HCT116 (cell line): Measurements from ENCODE around the gene CYP2A13. TPM values are rescaled to one million over a fixed set of nuclear protein-coding genes. Genes with fewer than 3 reads are reported as not detected.
"Not testable (repeated sequence)": the region's sequence is repeated elsewhere in the genome, so short reads cannot be mapped to it uniquely, and the experiment has no call there.

Experiments
- ATAC-seq: fragments of 200-7000 bp; cut with Tn5 transposase; 2 replicates; pipeline ENCODE4 v1.9.1; 2020; ENCODE audit warnings: mild to moderate bottlenecking, moderate library complexity
- BruUV-seq: library from RNA; stranded (reverse); fragments of 400-500 nt; replicated peaks from 2 replicates; lab custom pipeline; 2021; lab: Mats Ljungman, UMichigan
- CTCF ChIA-PET: fragments of 300-600 bp; sonication (Branson Sonifier 250); formaldehyde crosslinking; loops from one replicate; lab custom pipeline; 2021; ENCODE audit warnings: antibody characterized with exemption; lab: Charles Lee
- POLR2A ChIA-PET: fragments of 300-600, 350-600 bp; sonication (Branson Sonifier 250); formaldehyde crosslinking; loops from one replicate; lab custom pipeline; 2021; ENCODE audit warnings: antibody characterized with exemption; lab: Charles Lee
- RAD21 ChIA-PET, 2 experiments: fragments of 300-600 bp; sonication (Branson Sonifier 250); formaldehyde crosslinking; loops; one replicate each; lab custom pipeline; 2023; ENCODE audit warnings: low total read pairs in 2 of 2; ENCODE audit not compliant: uncharacterized antibody in 2 of 2, unreplicated experiment in 2 of 2, low non-redundant PET in 1 of 2; lab: Charles Lee
- DNase-seq: peaks from one replicate; pipeline ENCODE4 v3.0.0-alpha.2; 2010; ENCODE audit warnings: low read depth, low spot score
- H2AFZ ChIP-seq: fragments of 200-600 bp; shearing (Covaris generic), sonication (generic); 2 replicates; pipeline ENCODE4 v1.6.1; 2017; ENCODE audit warnings: low read depth, mixed run types, mixed read lengths, antibody characterized with exemption, low read length; ENCODE audit not compliant: poor library complexity, severe bottlenecking
- H3K27ac ChIP-seq: 2 replicates; pipeline ENCODE4 v1.5.1; 2012; ENCODE audit warnings: low read depth, low read length
- H3K27me3 ChIP-seq: fragments of 200-600 bp; sonication (generic); 2 replicates; pipeline ENCODE4 v1.6.1; 2016; ENCODE audit warnings: mixed run types, low read length, mixed read lengths; ENCODE audit not compliant: insufficient read depth
- H3K36me3 ChIP-seq, 2 experiments: fragments of 200-500 bp in 1 of 2; fragments of 200-600 bp in 1 of 2; sonication (Bioruptor generic) in 1 of 2; sonication (generic) in 1 of 2; 2 replicates each; pipeline versions ENCODE4 v1.5.1 to v1.6.1; 2014 to 2016; ENCODE audit warnings: low read length in 2 of 2, inconsistent platforms in 1 of 2, mixed read lengths in 1 of 2, mixed run types in 1 of 2; ENCODE audit not compliant: insufficient read depth in 2 of 2, control insufficient read depth in 1 of 2
- H3K4me1 ChIP-seq, 2 experiments: fragments of 200-600 bp in 1 of 2; sonication (generic) in 1 of 2; 2 replicates each; pipeline versions ENCODE4 v1.5.1 to v1.6.1; 2012 to 2017; ENCODE audit warnings: low read length in 2 of 2, inconsistent platforms in 1 of 2, mild to moderate bottlenecking in 1 of 2, mixed read lengths in 1 of 2, mixed run types in 1 of 2, moderate library complexity in 1 of 2; ENCODE audit not compliant: insufficient read depth in 2 of 2, control insufficient read depth in 1 of 2
- H3K4me2 ChIP-seq: fragments of 200-600 bp; sonication (generic); 2 replicates; pipeline ENCODE4 v1.6.1; 2017; ENCODE audit warnings: mixed run types, low read length, mixed read lengths
- H3K4me3 ChIP-seq, 2 experiments: fragments of 200-600 bp in 1 of 2; sonication (generic) in 1 of 2; replicated peaks in 1 of 2; 2 replicates each; pipeline ENCODE4 v1.5.1; 2011 to 2016; ENCODE audit warnings: low read length in 2 of 2, control low read depth in 1 of 2, low read depth in 1 of 2, mild to moderate bottlenecking in 1 of 2, mixed read lengths in 1 of 2, mixed run types in 1 of 2
- H3K79me2 ChIP-seq: fragments of 200-600 bp; sonication (generic); 2 replicates; pipeline ENCODE4 v1.6.1; 2017; ENCODE audit warnings: mild to moderate bottlenecking, mixed run types, low read length, moderate library complexity, mixed read lengths; ENCODE audit not compliant: insufficient read depth
- H3K9ac ChIP-seq: fragments of 200-600 bp; sonication (generic); 2 replicates; pipeline ENCODE4 v1.6.1; 2016; ENCODE audit warnings: low read length, mixed read lengths
- H3K9me2 ChIP-seq: fragments of 200-600 bp; sonication (generic), shearing (Covaris generic); 2 replicates; pipeline ENCODE4 v1.6.1; 2017; ENCODE audit warnings: mixed run types, mild to moderate bottlenecking, moderate library complexity; ENCODE audit not compliant: insufficient read depth
- H3K9me3 ChIP-seq, 2 experiments: fragments of 200-500 bp in 1 of 2; fragments of 200-600 bp in 1 of 2; sonication (Bioruptor generic) in 1 of 2; sonication (generic) in 1 of 2; 2 replicates each; pipeline ENCODE4 v1.6.1; 2014 to 2017; ENCODE audit warnings: low read length in 2 of 2, mixed read lengths in 2 of 2, inconsistent platforms in 1 of 2, low read depth in 1 of 2, mild to moderate bottlenecking in 1 of 2, mixed run types in 1 of 2, moderate library complexity in 1 of 2; ENCODE audit not compliant: control insufficient read depth in 1 of 2, insufficient read depth in 1 of 2
- H4K20me1 ChIP-seq: fragments of 200-600 bp; sonication (generic), shearing (Covaris generic); 2 replicates; pipeline ENCODE4 v1.6.1; 2017; ENCODE audit warnings: mixed run types, mild to moderate bottlenecking, moderate library complexity; ENCODE audit not compliant: insufficient read depth
- intact Hi-C: fragments of 100-400 bp; cut with micrococcal nuclease; formaldehyde crosslinking; loops from 2 replicates; pipeline ENCODE4 v1.10.0; 2022
- total RNA-seq: library from RNA; stranded (reverse); gene quantifications from one replicate; pipeline ENCODE4 v1.2.1, GENCODE V29; 2021; ENCODE audit not compliant: unreplicated experiment

CYP2A13 gene
- total RNA-seq, 1 experiment from 2014 or later: not detected

GRCh38 chr19:41120929-41121911 lies 33.0 kb downstream of the CYP2A13 start:
- CTCF ChIA-PET, BruUV-seq, H3K9me3 ChIP-seq, H3K79me2 ChIP-seq, RAD21 ChIA-PET, H4K20me1 ChIP-seq, POLR2A ChIA-PET, H3K27ac ChIP-seq, H2AFZ ChIP-seq, H3K27me3 ChIP-seq, H3K36me3 ChIP-seq, intact Hi-C loops, DNase-seq, H3K4me1 ChIP-seq, H3K9ac ChIP-seq, H3K9me2 ChIP-seq, H3K4me3 ChIP-seq, H3K4me2 ChIP-seq: not testable (repeated sequence)
- peak; percentile 61 for ATAC-seq

- H3K79me2 ChIP-seq, H3K9ac ChIP-seq, H4K20me1 ChIP-seq, H3K4me3 ChIP-seq, H3K9me2 ChIP-seq, CTCF ChIA-PET, intact Hi-C loops, POLR2A ChIA-PET, H3K27me3 ChIP-seq, H3K36me3 ChIP-seq, H3K27ac ChIP-seq, H3K9me3 ChIP-seq, H3K4me2 ChIP-seq, ATAC-seq, BruUV-seq, RAD21 ChIA-PET, DNase-seq, H2AFZ ChIP-seq: not testable (repeated sequence)
- H3K4me1 ChIP-seq: peaks cover 0 to 10% of the 10 kb centered on the region in 2 experiments; a peak in 2 of 4 replicates
Observed at GRCh38 chr19:41122846-41123245, 34.6 kb downstream of the CYP2A13 start.
